CD8-positive, alpha-beta memory T cell (primary cell): Measurements from ENCODE around the gene DBF4. TPM values are rescaled to one million over a fixed set of nuclear protein-coding genes. Genes with fewer than 3 reads are reported as not detected.
"Not testable (repeated sequence)": the region's sequence is repeated elsewhere in the genome, so short reads cannot be mapped to it uniquely, and the experiment has no call there.

Experiments
- CTCF ChIA-PET: fragments of 350-600 bp; sonication (Branson Sonifier 250); formaldehyde crosslinking; loops from one replicate; lab custom pipeline; 2021; ENCODE audit warnings: antibody characterized with exemption; lab: Charles Lee
- POLR2A ChIA-PET: fragments of 350-600 bp; sonication (Branson Sonifier 250); formaldehyde crosslinking; loops from one replicate; lab custom pipeline; 2021; ENCODE audit warnings: antibody characterized with exemption; lab: Charles Lee
- DNase-seq, 5 donors: peaks; one replicate each; pipeline versions ENCODE4 v3.0.0 to v3.0.0-alpha.2; 2020 to 2022; ENCODE audit warnings: mixed read lengths in 1 of 5
- H3K27ac ChIP-seq: one replicate; pipeline ENCODE4 v1.7.0; 2013; ENCODE audit warnings: low read depth, mild to moderate bottlenecking, low read length, moderate library complexity
- H3K27me3 ChIP-seq: 2 replicates; pipeline ENCODE4 v1.7.0; 2013; ENCODE audit warnings: low read length, mild to moderate bottlenecking; ENCODE audit not compliant: insufficient read depth, poor library complexity, severe bottlenecking
- H3K36me3 ChIP-seq: 2 replicates; pipeline ENCODE4 v1.7.0; 2013; ENCODE audit warnings: mild to moderate bottlenecking, low read length, moderate library complexity; ENCODE audit not compliant: insufficient read depth
- H3K4me1 ChIP-seq: 2 replicates; pipeline ENCODE4 v1.7.0; 2013; ENCODE audit warnings: mild to moderate bottlenecking, low read length, moderate library complexity; ENCODE audit not compliant: insufficient read depth
- H3K4me3 ChIP-seq: 2 replicates; pipeline ENCODE4 v1.7.0; 2013; ENCODE audit warnings: mild to moderate bottlenecking, low read length
- H3K9me3 ChIP-seq: 2 replicates; pipeline ENCODE4 v1.7.0; 2013; ENCODE audit warnings: mild to moderate bottlenecking, low read length
- H3K27ac Mint-ChIP-seq, 8 donors: one replicate each; pipeline ENCODE4 v1.8.0; 2020 to 2021; ENCODE audit warnings: mixed read lengths in 8 of 8, mild to moderate bottlenecking in 6 of 8, inconsistent platforms in 3 of 8, moderate library complexity in 3 of 8
- H3K27me3 Mint-ChIP-seq, 2 donors: one replicate each; pipeline ENCODE4 v1.8.0; 2020 to 2021; ENCODE audit warnings: mixed read lengths in 2 of 2, mild to moderate bottlenecking in 1 of 2, moderate library complexity in 1 of 2
- H3K36me3 Mint-ChIP-seq, 3 donors: one replicate each; pipeline ENCODE4 v1.8.0; 2020 to 2021; ENCODE audit warnings: mixed read lengths in 3 of 3, inconsistent platforms in 1 of 3, mild to moderate bottlenecking in 1 of 3
- H3K4me1 Mint-ChIP-seq, 3 donors: one replicate each; pipeline ENCODE4 v1.8.0; 2020 to 2021; ENCODE audit warnings: mixed read lengths in 3 of 3, inconsistent platforms in 1 of 3, mild to moderate bottlenecking in 1 of 3
- H3K4me3 Mint-ChIP-seq, 7 donors: one replicate each; pipeline ENCODE4 v1.8.0; 2020 to 2021; ENCODE audit warnings: mixed read lengths in 7 of 7, mild to moderate bottlenecking in 6 of 7, moderate library complexity in 4 of 7, inconsistent platforms in 2 of 7
- H3K9me3 Mint-ChIP-seq, 5 donors: one replicate each; pipeline ENCODE4 v1.8.0; 2020 to 2022; ENCODE audit warnings: mixed read lengths in 5 of 5, mild to moderate bottlenecking in 3 of 5, moderate library complexity in 2 of 5, inconsistent platforms in 1 of 5
- polyA plus RNA-seq: library from polyadenylated mRNA; unstranded; fragments of 300-500 nt; fragmentation: Illumina TruSeq; gene quantifications from one replicate; pipeline ENCODE4 v1.2.3, GENCODE V29; 2021
- total RNA-seq, 2 experiments: library from RNA; stranded (reverse); gene quantifications; one replicate each; pipeline ENCODE4 v1.2.3, GENCODE V29; 2021

Gene DBF4
- total and polyA plus RNA-seq, 3 experiments from 2014 or later = 30.4 to 67.1 (median 63.9) TPM

GRCh38 chr7:87895363-87895762, 19.1 kb downstream of the DBF4 start:
- H3K4me3 Mint-ChIP-seq = no peak overlapping the region
- Histone ChIP-seq H3K9me3 (no peaks in the 10 kb centered on the region), H3K27me3 (no peaks in the 10 kb centered on the region), H3K4me3 (no peak overlapping the region), H3K4me1 (no peaks in the 10 kb centered on the region), H3K36me3 (no peaks in the 10 kb centered on the region), H3K27ac (no peak overlapping the region)
- CTCF ChIA-PET = no interaction called here
- H3K4me1 Mint-ChIP-seq = peaks cover 2 to 18% (median 12%) of the 10 kb centered on the region in 3 donors
- H3K9me3 Mint-ChIP-seq = no peaks in the 10 kb centered on the region
- POLR2A ChIA-PET = no interaction called here
- no peak for DNase-seq
- no peaks in the 10 kb centered on the region for H3K27me3 Mint-ChIP-seq
- peak overlapping the region in 1 of 8 donors; percentile 58 for H3K27ac Mint-ChIP-seq
- peaks cover 4 to 75% (median 22%) of the 10 kb centered on the region in 3 donors for H3K36me3 Mint-ChIP-seq

- H3K27me3 ChIP-seq = no peaks in the 10 kb centered on the region
- H3K4me1 ChIP-seq = no peaks in the 10 kb centered on the region
- no peaks in the 10 kb centered on the region for H3K9me3 Mint-ChIP-seq
- H3K4me3 ChIP-seq = no peak overlapping the region
- H3K4me1 Mint-ChIP-seq = peaks cover 2 to 7% (median 7%) of the 10 kb centered on the region in 3 donors
- peaks cover 6% of the 10 kb centered on the region for H3K36me3 ChIP-seq
- no peak overlapping the region for H3K4me3 Mint-ChIP-seq
- no peaks in the 10 kb centered on the region for H3K9me3 ChIP-seq
- no peak overlapping the region for H3K27ac Mint-ChIP-seq
- no peaks in the 10 kb centered on the region for H3K27me3 Mint-ChIP-seq
- DNase-seq = no peak
- peaks cover 4 to 82% (median 33%) of the 10 kb centered on the region in 3 donors for H3K36me3 Mint-ChIP-seq
- POLR2A ChIA-PET = no interaction called here
- CTCF ChIA-PET = no interaction called here
- no peak overlapping the region for H3K27ac ChIP-seq
Observed at GRCh38 chr7:87899255-87899654, 23.0 kb downstream of the DBF4 start.

GRCh38 chr7:87907136-87907906, 31.0 kb downstream of the DBF4 start:
- CTCF ChIA-PET, H3K27me3 ChIP-seq, H3K9me3 Mint-ChIP-seq, H3K4me1 ChIP-seq, H3K4me3 Mint-ChIP-seq, H3K9me3 ChIP-seq, DNase-seq, H3K27ac ChIP-seq, H3K36me3 ChIP-seq, H3K4me1 Mint-ChIP-seq, POLR2A ChIA-PET, H3K4me3 ChIP-seq, H3K27me3 Mint-ChIP-seq: not testable (repeated sequence)
- Mint-ChIP-seq H3K36me3 (peaks cover 0 to 40% (median 12%) of the 10 kb centered on the region in 3 donors), H3K27ac (peak overlapping the region in 5 of 8 donors; percentile 15 to 62 (median 27))

GRCh38 chr7:87908814-87909213, 32.5 kb downstream of the DBF4 start:
- H3K27ac Mint-ChIP-seq, H3K36me3 ChIP-seq, POLR2A ChIA-PET, H3K27me3 Mint-ChIP-seq, H3K4me1 ChIP-seq, H3K4me3 ChIP-seq, DNase-seq, H3K27ac ChIP-seq, H3K4me1 Mint-ChIP-seq, H3K4me3 Mint-ChIP-seq, H3K9me3 Mint-ChIP-seq, H3K9me3 ChIP-seq, H3K27me3 ChIP-seq, CTCF ChIA-PET: not testable (repeated sequence)
- peaks cover 0 to 29% (median 9%) of the 10 kb centered on the region in 3 donors for H3K36me3 Mint-ChIP-seq

GRCh38 chr7:87912121-87912520, 35.8 kb downstream of the DBF4 start:
- Histone ChIP-seq H3K4me1 (no peaks in the 10 kb centered on the region), H3K9me3 (no peaks in the 10 kb centered on the region), H3K27me3 (no peaks in the 10 kb centered on the region), H3K4me3 (no peak overlapping the region), H3K27ac (no peak overlapping the region), H3K36me3 (no peaks in the 10 kb centered on the region)
- peaks cover 0 to 1% of the 10 kb centered on the region in 2 donors for H3K27me3 Mint-ChIP-seq
- H3K27ac Mint-ChIP-seq = peak overlapping the region in 1 of 8 donors; percentile 59
- H3K9me3 Mint-ChIP-seq = no peaks in the 10 kb centered on the region
- no peak for DNase-seq
- H3K4me1 Mint-ChIP-seq = peaks cover 0 to 2% (median 0%) of the 10 kb centered on the region in 3 donors
- H3K36me3 Mint-ChIP-seq = peaks cover 3 to 8% (median 7%) of the 10 kb centered on the region in 3 donors
- H3K4me3 Mint-ChIP-seq = no peak overlapping the region
- POLR2A ChIA-PET = no interaction called here
- CTCF ChIA-PET = interaction anchor here (1.2 kb wide), 1 partner anchor 9 kb away, joined by 3 read pairs; no protein-coding TSS in a partner anchor

GRCh38 chr7:87918740-87919139, 42.4 kb downstream of the DBF4 start:
- Mint-ChIP-seq H3K9me3 (no peaks in the 10 kb centered on the region), H3K4me1 (no peaks in the 10 kb centered on the region), H3K36me3 (peaks cover 0 to 3% (median 0%) of the 10 kb centered on the region in 3 donors), H3K4me3 (no peak overlapping the region), H3K27ac (no peak overlapping the region), H3K27me3 (peaks cover 1 to 20% of the 10 kb centered on the region in 2 donors)
- CTCF ChIA-PET = no interaction called here
- no peak for DNase-seq
- Histone ChIP-seq H3K27ac (no peak overlapping the region), H3K4me3 (no peak overlapping the region), H3K4me1 (no peaks in the 10 kb centered on the region), H3K27me3 (no peaks in the 10 kb centered on the region), H3K36me3 (no peaks in the 10 kb centered on the region), H3K9me3 (no peaks in the 10 kb centered on the region)
- POLR2A ChIA-PET = no interaction called here

GRCh38 chr7:87919875-87920274, 43.6 kb downstream of the DBF4 start:
- Mint-ChIP-seq H3K27me3 (peaks cover 1 to 20% of the 10 kb centered on the region in 2 donors), H3K9me3 (no peaks in the 10 kb centered on the region), H3K36me3 (peaks cover 0 to 3% (median 0%) of the 10 kb centered on the region in 3 donors), H3K27ac (no peak overlapping the region), H3K4me3 (no peak overlapping the region), H3K4me1 (no peaks in the 10 kb centered on the region)
- DNase-seq = no peak
- no peak overlapping the region for H3K4me3 ChIP-seq
- CTCF ChIA-PET = no interaction called here
- no peaks in the 10 kb centered on the region for H3K4me1 ChIP-seq
- no peak overlapping the region for H3K27ac ChIP-seq
- no peaks in the 10 kb centered on the region for H3K9me3 ChIP-seq
- no peaks in the 10 kb centered on the region for H3K27me3 ChIP-seq
- POLR2A ChIA-PET = no interaction called here
- no peaks in the 10 kb centered on the region for H3K36me3 ChIP-seq

GRCh38 chr7:87920578-87920977, 44.3 kb downstream of the DBF4 start:
- Mint-ChIP-seq H3K27ac (no peak overlapping the region), H3K27me3 (peaks cover 1 to 20% of the 10 kb centered on the region in 2 donors), H3K4me3 (no peak overlapping the region), H3K4me1 (no peaks in the 10 kb centered on the region), H3K36me3 (peaks cover 0 to 3% (median 0%) of the 10 kb centered on the region in 3 donors), H3K9me3 (no peaks in the 10 kb centered on the region)
- no peaks in the 10 kb centered on the region for H3K27me3 ChIP-seq
- ChIA-PET CTCF (interaction anchor here (0.8 kb wide), 1 partner anchor 8 kb away, joined by 3 read pairs; no protein-coding TSS in a partner anchor), POLR2A (no interaction called here)
- H3K36me3 ChIP-seq = no peaks in the 10 kb centered on the region
- DNase-seq = no peak
- no peaks in the 10 kb centered on the region for H3K4me1 ChIP-seq
- H3K9me3 ChIP-seq = no peaks in the 10 kb centered on the region
- no peak overlapping the region for H3K4me3 ChIP-seq
- H3K27ac ChIP-seq = no peak overlapping the region
